Measurements from ENCODE around the gene RBM19. TPM values are rescaled to one million over a fixed set of nuclear protein-coding genes. Genes with fewer than 3 reads are reported as not detected.

Gene RBM19
- total RNA-seq, 1 donor from 2014 or later = 36.4 TPM

DNA sequence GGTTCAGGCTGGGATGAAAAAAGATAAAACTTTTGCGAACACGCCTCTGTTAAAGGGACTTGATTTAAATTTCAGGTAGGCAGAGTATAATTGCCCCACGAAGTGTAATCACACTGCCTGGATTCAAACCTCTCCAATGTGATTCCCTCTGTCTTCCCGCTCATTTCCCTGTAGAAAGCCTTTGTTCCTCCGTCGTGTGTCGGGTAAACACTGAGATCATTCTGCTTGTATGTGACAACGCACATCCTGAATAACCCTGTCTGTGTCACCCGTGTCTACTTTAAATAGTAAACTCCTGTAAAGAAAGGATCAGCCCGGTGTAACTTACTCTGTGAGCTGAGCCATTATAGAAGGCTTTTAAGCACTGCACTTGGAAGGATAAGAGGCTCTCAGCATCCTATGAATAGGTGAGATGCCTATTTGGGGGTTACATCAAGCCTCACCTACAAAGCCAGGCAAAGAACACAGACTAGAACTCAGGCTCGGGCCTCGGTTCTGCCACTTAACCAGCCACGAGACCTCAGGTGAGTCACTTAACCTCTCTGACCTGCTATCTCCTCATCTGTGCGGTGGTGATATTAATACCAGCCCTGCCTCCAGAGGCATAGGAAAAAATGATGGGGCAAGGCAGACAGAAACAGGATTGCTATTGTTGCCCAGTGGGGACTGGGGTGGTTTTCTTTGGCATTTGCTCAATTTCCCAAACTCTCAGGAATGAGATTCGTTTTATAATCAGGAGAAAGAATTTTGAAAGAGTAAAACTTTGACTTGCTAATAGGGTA lies 74.2 kb downstream of the RBM19 start:
- no peak overlapping the region for H3K4me3 ChIP-seq
- no peaks in the 10 kb centered on the region for H3K4me1 ChIP-seq
- no peak for DNase-seq
- H3K27me3 ChIP-seq = no peaks in the 10 kb centered on the region
- intact Hi-C loops (cut with DNase I) = no loop called here
- H3K9me3 ChIP-seq = no peaks in the 10 kb centered on the region
- ATAC-seq = no peak
- H3K27ac ChIP-seq = no peak overlapping the region
- TF ChIP-seq, protein P1, sequence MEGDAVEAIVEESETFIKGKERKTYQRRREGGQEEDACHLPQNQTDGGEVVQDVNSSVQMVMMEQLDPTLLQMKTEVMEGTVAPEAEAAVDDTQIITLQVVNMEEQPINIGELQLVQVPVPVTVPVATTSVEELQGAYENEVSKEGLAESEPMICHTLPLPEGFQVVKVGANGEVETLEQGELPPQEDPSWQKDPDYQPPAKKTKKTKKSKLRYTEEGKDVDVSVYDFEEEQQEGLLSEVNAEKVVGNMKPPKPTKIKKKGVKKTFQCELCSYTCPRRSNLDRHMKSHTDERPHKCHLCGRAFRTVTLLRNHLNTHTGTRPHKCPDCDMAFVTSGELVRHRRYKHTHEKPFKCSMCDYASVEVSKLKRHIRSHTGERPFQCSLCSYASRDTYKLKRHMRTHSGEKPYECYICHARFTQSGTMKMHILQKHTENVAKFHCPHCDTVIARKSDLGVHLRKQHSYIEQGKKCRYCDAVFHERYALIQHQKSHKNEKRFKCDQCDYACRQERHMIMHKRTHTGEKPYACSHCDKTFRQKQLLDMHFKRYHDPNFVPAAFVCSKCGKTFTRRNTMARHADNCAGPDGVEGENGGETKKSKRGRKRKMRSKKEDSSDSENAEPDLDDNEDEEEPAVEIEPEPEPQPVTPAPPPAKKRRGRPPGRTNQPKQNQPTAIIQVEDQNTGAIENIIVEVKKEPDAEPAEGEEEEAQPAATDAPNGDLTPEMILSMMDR (IDR thresholded peaks at IDR 0.05) = no peak
- no peaks in the 10 kb centered on the region for H3K36me3 ChIP-seq

DNA sequence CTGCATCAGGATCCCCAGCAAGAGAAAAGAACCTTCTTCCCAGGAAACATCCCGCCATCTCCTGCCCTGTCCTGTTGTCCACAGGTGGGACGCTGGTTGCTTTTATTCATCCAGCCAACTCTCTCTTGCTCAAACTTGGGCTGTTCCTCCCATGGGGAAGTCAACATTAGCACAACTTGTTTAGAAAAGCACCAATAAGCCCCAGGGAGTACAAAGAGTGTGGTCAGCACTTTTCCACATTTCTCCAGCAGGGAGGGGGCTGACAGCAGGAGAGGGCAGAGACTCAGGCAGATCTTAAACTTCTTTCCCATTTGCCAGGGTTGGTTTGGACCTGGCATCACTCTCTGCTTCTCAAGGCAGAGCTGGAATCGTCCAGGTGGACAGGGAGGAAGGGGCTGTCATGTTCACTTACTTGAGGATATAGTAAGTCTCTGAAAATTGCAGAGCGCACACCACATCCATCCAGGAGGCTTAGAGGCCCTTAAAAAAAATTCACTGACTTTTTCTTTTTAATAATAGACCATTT lies 74.9 kb downstream of the RBM19 start:
- Histone ChIP-seq H3K36me3 (no peaks in the 10 kb centered on the region), H3K4me1 (no peaks in the 10 kb centered on the region), H3K27me3 (no peaks in the 10 kb centered on the region), H3K4me3 (no peak overlapping the region), H3K9me3 (no peaks in the 10 kb centered on the region), H3K27ac (no peak overlapping the region)
- no peak for ATAC-seq
- DNase-seq = no peak
- intact Hi-C loops (cut with DNase I) = no loop called here
- TF ChIP-seq, protein P1 (IDR thresholded peaks at IDR 0.05) = no peak

DNA sequence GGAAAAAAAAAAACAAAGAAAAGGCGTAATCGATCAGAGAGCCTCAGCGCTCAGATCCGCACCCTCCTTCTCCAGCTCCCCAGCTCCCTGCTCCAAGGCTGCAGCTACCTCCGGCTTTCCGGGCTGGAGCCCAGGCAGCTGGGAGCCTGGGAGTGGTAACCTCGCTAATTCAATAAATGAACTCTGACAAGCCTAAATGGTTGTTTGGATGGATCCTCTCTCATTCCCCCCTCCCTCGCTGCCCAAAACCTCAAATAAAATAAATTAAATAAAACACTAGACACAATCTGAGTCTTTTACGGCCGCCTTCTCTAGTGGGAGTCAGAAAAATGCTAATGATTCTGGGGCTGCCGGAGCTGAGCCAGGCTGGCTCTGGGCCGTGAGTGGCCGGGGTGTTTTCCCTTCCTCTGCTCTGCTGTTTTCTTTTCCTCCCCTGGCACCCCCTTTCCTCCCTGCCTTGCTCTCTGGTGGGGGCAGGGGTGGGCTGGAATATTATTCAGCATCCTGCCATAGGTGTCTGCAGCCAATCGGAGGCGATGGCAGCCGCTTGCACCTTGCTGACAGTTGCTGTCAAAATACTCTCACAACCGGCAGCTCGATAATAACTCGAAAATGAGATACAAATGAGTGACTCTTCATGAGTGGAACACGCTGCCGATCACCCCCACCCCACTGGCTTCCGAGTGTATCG lies 76.1 kb downstream of the RBM19 start:
- DNase-seq (no peak), ATAC-seq (no peak)
- Histone ChIP-seq H3K27me3 (no peaks in the 10 kb centered on the region), H3K9me3 (no peaks in the 10 kb centered on the region), H3K4me1 (no peaks in the 10 kb centered on the region), H3K27ac (no peak overlapping the region), H3K36me3 (no peaks in the 10 kb centered on the region), H3K4me3 (no peak overlapping the region)
- intact Hi-C loops (cut with DNase I) = no loop called here
- TF ChIP-seq, protein P1 (IDR thresholded peaks at IDR 0.05) = no peak

DNA sequence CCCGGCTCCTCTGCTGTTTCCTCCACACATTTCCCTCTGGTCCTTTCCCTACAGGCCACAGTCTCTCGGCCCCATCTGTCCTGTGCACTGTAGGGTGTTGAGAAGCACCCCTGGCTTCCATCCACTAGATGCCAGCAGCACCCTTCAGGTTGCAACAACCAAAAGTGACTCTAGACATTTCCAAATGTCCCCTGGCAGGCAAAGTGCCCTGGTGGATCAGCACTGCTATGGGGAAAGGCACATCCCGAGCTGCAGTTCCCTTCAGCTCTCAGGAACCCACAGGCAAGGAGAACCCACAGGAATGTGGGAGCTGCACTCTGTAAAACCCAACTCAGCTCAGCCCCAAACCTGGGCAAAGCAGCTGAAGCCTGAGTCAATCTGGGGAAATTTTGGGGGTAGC lies 77.0 kb downstream of the RBM19 start:
- intact Hi-C loops (cut with DNase I) = no loop called here
- no peak for ATAC-seq
- no peaks in the 10 kb centered on the region for H3K27me3 ChIP-seq

DNA sequence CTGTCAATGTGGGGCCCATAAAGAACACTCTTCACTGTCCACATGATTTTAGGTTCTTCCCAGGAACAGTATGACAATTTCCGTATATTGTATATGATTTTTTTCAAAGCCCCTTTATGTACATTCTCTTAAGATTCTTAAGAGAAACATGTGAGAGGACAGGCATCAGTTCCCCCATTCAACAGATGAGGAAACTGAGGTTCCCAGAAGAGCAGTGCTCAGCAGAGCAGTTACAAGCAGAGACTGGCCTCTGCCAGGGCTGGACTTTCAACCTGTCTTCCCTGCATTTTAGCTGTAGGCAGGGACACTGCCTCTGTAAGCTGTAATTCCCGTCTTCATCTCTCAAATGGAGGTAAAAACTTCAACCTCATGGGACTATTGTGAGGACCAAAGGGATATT lies 77.7 kb downstream of the RBM19 start:
- ATAC-seq = no peak
- no peak for DNase-seq
- Histone ChIP-seq H3K4me1 (no peaks in the 10 kb centered on the region), H3K9me3 (no peaks in the 10 kb centered on the region), H3K27ac (no peak overlapping the region), H3K4me3 (no peak overlapping the region), H3K36me3 (no peaks in the 10 kb centered on the region), H3K27me3 (no peaks in the 10 kb centered on the region)
- intact Hi-C loops (cut with DNase I) = no loop called here
- TF ChIP-seq, protein P1 (IDR thresholded peaks at IDR 0.05) = no peak

More for the DNA sequence above, 77.0 kb downstream of the RBM19 start:
- no peaks in the 10 kb centered on the region for H3K4me1 ChIP-seq
- TF ChIP-seq, protein P1 (IDR thresholded peaks at IDR 0.05) = no peak
- H3K4me3 ChIP-seq = no peak overlapping the region
- H3K27ac ChIP-seq = no peak overlapping the region
- DNase-seq = no peak
- no peaks in the 10 kb centered on the region for H3K36me3 ChIP-seq
- H3K9me3 ChIP-seq = no peaks in the 10 kb centered on the region

Measured in upper lobe of right lung (tissue), 1 donor.